ENCODE measurements around the gene MORC2.

Gene MORC2

GRCh38 chr22:30932661-30933060 lies 35.9 kb downstream of the MORC2 start:
- H3K4me3 ChIP-seq (ENCODE audit: low read depth, low read length): no peak overlapping the region
- TF ChIP-seq CTCF (IDR thresholded peaks at IDR 0.05; ENCODE audit: borderline replicate concordance, insufficient read depth, low read depth, low read length): no peak

- no peak overlapping the region for H3K4me3 ChIP-seq (ENCODE audit: low read depth, low read length)
- no peak for TF ChIP-seq CTCF (IDR thresholded peaks at IDR 0.05; ENCODE audit: borderline replicate concordance, insufficient read depth, low read depth, low read length)
Measured at GRCh38 chr22:30931541-30932300, 36.9 kb downstream of the MORC2 start.

GRCh38 chr22:30930228-30930627 lies 38.3 kb downstream of the MORC2 start:
- no peak overlapping the region for H3K4me3 ChIP-seq (ENCODE audit: low read depth, low read length)
- no peak for TF ChIP-seq CTCF (IDR thresholded peaks at IDR 0.05; ENCODE audit: borderline replicate concordance, insufficient read depth, low read depth, low read length)

- TF ChIP-seq CTCF (IDR thresholded peaks at IDR 0.05; ENCODE audit: borderline replicate concordance, insufficient read depth, low read depth, low read length): no peak
Measured at GRCh38 chr22:30928401-30928800, 40.2 kb downstream of the MORC2 start.

GRCh38 chr22:30927806-30928205 lies 40.8 kb downstream of the MORC2 start:
- H3K4me3 ChIP-seq (ENCODE audit: low read depth, low read length): no peak overlapping the region
- no peak for TF ChIP-seq CTCF (IDR thresholded peaks at IDR 0.05; ENCODE audit: borderline replicate concordance, insufficient read depth, low read depth, low read length)

More at GRCh38 chr22:30928401-30928800, 40.2 kb downstream of the MORC2 start:
- H3K4me3 ChIP-seq (ENCODE audit: low read depth, low read length): no peak overlapping the region

- no peak for TF ChIP-seq CTCF (IDR thresholded peaks at IDR 0.05; ENCODE audit: borderline replicate concordance, insufficient read depth, low read depth, low read length)
- H3K4me3 ChIP-seq (ENCODE audit: low read depth, low read length): no peak overlapping the region
Measured at GRCh38 chr22:30926706-30927105, 41.9 kb downstream of the MORC2 start.

- H3K4me3 ChIP-seq (ENCODE audit: low read depth, low read length): no peak overlapping the region
- TF ChIP-seq CTCF (IDR thresholded peaks at IDR 0.05; ENCODE audit: borderline replicate concordance, insufficient read depth, low read depth, low read length): no peak
Measured at GRCh38 chr22:30925667-30926066, 42.9 kb downstream of the MORC2 start.
